ENCODE results near the gene C2orf69. TPM values are rescaled to one million over a fixed set of nuclear protein-coding genes. Genes with fewer than 3 reads are reported as not detected.

C2orf69 gene
- total and polyA plus RNA-seq, 2 donors (not counting 1 experiment from before 2014, with no cell fraction given): 10.3 to 13.2 TPM

GRCh38 chr2:199972088-199972626 lies 61.1 kb downstream of the C2orf69 start:
- no peaks in the 10 kb centered on the region for H3K4me1 ChIP-seq (ENCODE audit: control insufficient read depth, extremely low read depth, insufficient read depth, low read length)
- H3K9ac ChIP-seq (ENCODE audit: insufficient read depth, low read length): no peak overlapping the region
- H3K36me3 ChIP-seq (ENCODE audit: control insufficient read depth, insufficient read depth, low read length): no peaks in the 10 kb centered on the region
- H3K4me3 ChIP-seq (replicated peaks in 1 of 4; ENCODE audit: control extremely low read depth in 1 of 4, insufficient read depth in 1 of 4, low read depth in 3 of 4, low read length in 4 of 4): no peak overlapping the region
- H4K20me1 ChIP-seq (ENCODE audit: control insufficient read depth, extremely low read depth, insufficient read depth, low read length): no peaks in the 10 kb centered on the region
- H3K9me3 ChIP-seq (ENCODE audit: control insufficient read depth, insufficient read depth, low read depth, low read length): no peaks in the 10 kb centered on the region
- H3K27ac ChIP-seq (ENCODE audit: insufficient read depth, low read length): no peak overlapping the region
- no peak overlapping the region for H2AFZ ChIP-seq (ENCODE audit: low read length)
- no peaks in the 10 kb centered on the region for H3K27me3 ChIP-seq (ENCODE audit: control insufficient read depth, insufficient read depth, low read length)
- TF ChIP-seq CTCF (conservative IDR thresholded peaks at IDR 0.05 in 1 of 2, IDR thresholded peaks at IDR 0.05 in 1 of 2; ENCODE audit: low read depth in 1 of 2, low read length in 2 of 2): no peak
- no peak for TF ChIP-seq EZH2 (IDR thresholded peaks at IDR 0.05; ENCODE audit: low read length, missing control alignments)
- DNase-seq (ENCODE audit: low read depth in 2 of 2): no peak
- no peak overlapping the region for H3K4me2 ChIP-seq (ENCODE audit: extremely low read depth, insufficient read depth, low read length)
- no peaks in the 10 kb centered on the region for H3K79me2 ChIP-seq (ENCODE audit: control insufficient read depth, insufficient read depth, low read length)

DNA sequence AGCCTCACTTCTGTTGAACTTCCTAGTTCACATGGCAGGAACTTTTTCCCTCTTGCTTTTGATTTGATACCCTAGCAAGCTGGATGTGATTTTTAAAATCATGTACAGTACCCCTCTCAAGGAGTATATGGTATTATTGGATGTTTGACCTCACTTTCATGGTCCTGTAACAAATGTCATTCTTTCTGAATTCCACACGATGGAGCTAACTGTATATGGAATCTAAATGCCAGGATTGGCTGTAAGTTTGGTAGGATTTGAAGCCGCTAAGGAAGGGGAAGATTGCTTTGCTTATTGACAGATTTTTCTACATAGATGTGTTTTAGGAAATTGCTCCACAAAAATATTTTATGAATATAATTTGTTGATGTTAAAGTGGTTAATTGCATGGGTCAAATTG lies 62.6 kb downstream of the C2orf69 start:
- H3K27me3 ChIP-seq (ENCODE audit: control insufficient read depth, insufficient read depth, low read length): no peaks in the 10 kb centered on the region
- no peaks in the 10 kb centered on the region for H3K9me3 ChIP-seq (ENCODE audit: control insufficient read depth, insufficient read depth, low read depth, low read length)
- no peak overlapping the region for H2AFZ ChIP-seq (ENCODE audit: low read length)
- H3K9ac ChIP-seq (ENCODE audit: insufficient read depth, low read length): no peak overlapping the region
- H3K79me2 ChIP-seq (ENCODE audit: control insufficient read depth, insufficient read depth, low read length): no peaks in the 10 kb centered on the region
- H4K20me1 ChIP-seq (ENCODE audit: control insufficient read depth, extremely low read depth, insufficient read depth, low read length): no peaks in the 10 kb centered on the region
- H3K27ac ChIP-seq (ENCODE audit: insufficient read depth, low read length): no peak overlapping the region
- no peaks in the 10 kb centered on the region for H3K36me3 ChIP-seq (ENCODE audit: control insufficient read depth, insufficient read depth, low read length)
- DNase-seq (ENCODE audit: low read depth in 2 of 2): peak; percentile 51 to 86
- peaks cover 2% of the 10 kb centered on the region for H3K4me1 ChIP-seq (ENCODE audit: control insufficient read depth, extremely low read depth, insufficient read depth, low read length)
- no peak overlapping the region for H3K4me2 ChIP-seq (ENCODE audit: extremely low read depth, insufficient read depth, low read length)
- TF ChIP-seq CTCF (conservative IDR thresholded peaks at IDR 0.05 in 1 of 2, IDR thresholded peaks at IDR 0.05 in 1 of 2; ENCODE audit: low read depth in 1 of 2, low read length in 2 of 2) (peak; percentile 47 to 57), EZH2 (IDR thresholded peaks at IDR 0.05; ENCODE audit: low read length, missing control alignments) (no peak)
- H3K4me3 ChIP-seq (replicated peaks in 1 of 4; ENCODE audit: control extremely low read depth in 1 of 4, insufficient read depth in 1 of 4, low read depth in 3 of 4, low read length in 4 of 4): no peak overlapping the region

GRCh38 chr2:199975273-199975895 lies 64.3 kb downstream of the C2orf69 start:
- H3K9me3 ChIP-seq (ENCODE audit: control insufficient read depth, insufficient read depth, low read depth, low read length): no peaks in the 10 kb centered on the region
- no peak for TF ChIP-seq EZH2 (IDR thresholded peaks at IDR 0.05; ENCODE audit: low read length, missing control alignments)
- TF ChIP-seq CTCF (conservative IDR thresholded peaks at IDR 0.05 in 1 of 2, IDR thresholded peaks at IDR 0.05 in 1 of 2; ENCODE audit: low read depth in 1 of 2, low read length in 2 of 2): no peak
- H3K4me1 ChIP-seq (ENCODE audit: control insufficient read depth, extremely low read depth, insufficient read depth, low read length): peaks cover 11% of the 10 kb centered on the region
- no peak overlapping the region for H2AFZ ChIP-seq (ENCODE audit: low read length)
- no peak overlapping the region for H3K4me3 ChIP-seq (replicated peaks in 1 of 4; ENCODE audit: control extremely low read depth in 1 of 4, insufficient read depth in 1 of 4, low read depth in 3 of 4, low read length in 4 of 4)
- H3K27ac ChIP-seq (ENCODE audit: insufficient read depth, low read length): no peak overlapping the region
- H3K4me2 ChIP-seq (ENCODE audit: extremely low read depth, insufficient read depth, low read length): no peak overlapping the region
- no peaks in the 10 kb centered on the region for H4K20me1 ChIP-seq (ENCODE audit: control insufficient read depth, extremely low read depth, insufficient read depth, low read length)
- DNase-seq (ENCODE audit: low read depth in 2 of 2): peak; percentile 3 to 92
- H3K27me3 ChIP-seq (ENCODE audit: control insufficient read depth, insufficient read depth, low read length): no peaks in the 10 kb centered on the region
- H3K9ac ChIP-seq (ENCODE audit: insufficient read depth, low read length): no peak overlapping the region
- no peaks in the 10 kb centered on the region for H3K79me2 ChIP-seq (ENCODE audit: control insufficient read depth, insufficient read depth, low read length)
- H3K36me3 ChIP-seq (ENCODE audit: control insufficient read depth, insufficient read depth, low read length): no peaks in the 10 kb centered on the region

Other genes starting within 250 kb of the C2orf69 start
- 2.3 and 3.6 TPM in 2 replicates for gene FTCDNL1, start 60.1 kb upstream of the C2orf69 start, total RNA-seq
- 0.64 and 1.0 TPM in 2 replicates for gene FTCDNL1, start 60.1 kb upstream of the C2orf69 start, polyA plus RNA-seq
- gene TYW5, start 44.2 kb downstream of the C2orf69 start, total RNA-seq: 7.4 and 10.1 TPM in 2 replicates
- 5.3 and 5.8 TPM in 2 replicates for gene TYW5, start 44.2 kb downstream of the C2orf69 start, polyA plus RNA-seq
- 22.6 and 24.8 TPM in 2 replicates for gene MAIP1, start 44.3 kb downstream of the C2orf69 start, total RNA-seq
- 14.5 and 17.2 TPM in 2 replicates for gene MAIP1, start 44.3 kb downstream of the C2orf69 start, polyA plus RNA-seq